GM23338 (cell line): ENCODE data around the gene MAPK1. TPM values are rescaled to one million over a fixed set of nuclear protein-coding genes. Genes with fewer than 3 reads are reported as not detected.

ENCODE experiments used
- ATAC-seq: fragments of 200-7000 bp; cut with Tn5 transposase; 3 replicates; pipeline ENCODE4 v1.9.1; 2020
- DNase-seq: peaks from one replicate; pipeline ENCODE4 v3.0.0-alpha.2; 2015; ENCODE audit warnings: low spot score
- H2AFZ ChIP-seq: fragments of 200-600 bp; sonication (generic); 2 replicates; pipeline ENCODE4 v1.8.0; 2016; ENCODE audit warnings: antibody characterized with exemption, mild to moderate bottlenecking, moderate library complexity
- H3F3A ChIP-seq: fragments of 200-600 bp; sonication (generic); replicated peaks from 2 replicates; pipeline ENCODE4 v1.8.0; 2017; ENCODE audit warnings: antibody characterized with exemption, mixed run types, low read depth
- H3K27ac ChIP-seq: fragments of 200-600 bp; sonication (generic); 2 replicates; pipeline ENCODE4 v1.6.1; 2016; ENCODE audit warnings: low read depth
- H3K27me3 ChIP-seq: fragments of 200-600 bp; sonication (generic); 2 replicates; pipeline ENCODE4 v1.8.0; 2016; ENCODE audit warnings: mild to moderate bottlenecking, mixed run types, moderate library complexity; ENCODE audit not compliant: insufficient read depth
- H3K36me3 ChIP-seq: fragments of 200-600 bp; sonication (generic); 2 replicates; pipeline ENCODE4 v1.8.0; 2016; ENCODE audit warnings: mild to moderate bottlenecking; ENCODE audit not compliant: insufficient read depth
- H3K4me1 ChIP-seq: fragments of 200-600 bp; sonication (generic); 2 replicates; pipeline ENCODE4 v1.8.0; 2016; ENCODE audit warnings: mild to moderate bottlenecking, moderate library complexity; ENCODE audit not compliant: insufficient read depth
- H3K4me2 ChIP-seq: fragments of 200-600 bp; sonication (generic); 2 replicates; pipeline ENCODE4 v1.7.1; 2017; ENCODE audit warnings: mixed run types
- H3K4me3 ChIP-seq: fragments of 200-600 bp; sonication (generic); 2 replicates; pipeline ENCODE4 v1.6.1; 2016; ENCODE audit warnings: mixed run types
- H3K79me2 ChIP-seq: fragments of 200-600 bp; sonication (generic); replicated peaks from 2 replicates; pipeline ENCODE4 v1.8.0; 2017; ENCODE audit warnings: mild to moderate bottlenecking; ENCODE audit not compliant: insufficient read depth
- H3K9me2 ChIP-seq: fragments of 200-600 bp; sonication (generic); 2 replicates; pipeline ENCODE4 v1.8.0; 2017; ENCODE audit not compliant: insufficient read depth
- H4K20me1 ChIP-seq: fragments of 200-600 bp; sonication (generic); replicated peaks from 2 replicates; pipeline ENCODE4 v1.8.0; 2017; ENCODE audit warnings: mild to moderate bottlenecking; ENCODE audit not compliant: insufficient read depth
- H3K27ac Mint-ChIP-seq: 2 replicates; pipeline ENCODE4 v1.8.0; 2020; ENCODE audit warnings: inconsistent platforms, mild to moderate bottlenecking, moderate library complexity, mixed read lengths
- H3K27me3 Mint-ChIP-seq: 3 replicates; pipeline ENCODE4 v1.8.0; 2022; ENCODE audit warnings: low read depth, mild to moderate bottlenecking, moderate library complexity, mixed read lengths, inconsistent platforms; ENCODE audit not compliant: insufficient read depth, poor library complexity
- H3K36me3 Mint-ChIP-seq: 3 replicates; pipeline ENCODE4 v1.8.0; 2021; ENCODE audit warnings: low read depth, mild to moderate bottlenecking, inconsistent platforms, moderate library complexity, mixed read lengths
- H3K4me1 Mint-ChIP-seq: 3 replicates; pipeline ENCODE4 v1.8.0; 2020; ENCODE audit warnings: mild to moderate bottlenecking, inconsistent platforms, mixed read lengths
- H3K4me3 Mint-ChIP-seq: 3 replicates; pipeline ENCODE4 v1.8.0; 2021; ENCODE audit warnings: moderate library complexity, mild to moderate bottlenecking, inconsistent platforms, mixed read lengths
- H3K9me3 Mint-ChIP-seq: 3 replicates; pipeline ENCODE4 v1.8.0; 2020; ENCODE audit warnings: moderate library complexity, mild to moderate bottlenecking, inconsistent platforms, mixed read lengths
- NANOG ChIP-seq: IDR thresholded peaks from 2 replicates; pipeline ENCODE4 v1.6.1; 2016; ENCODE audit warnings: antibody characterized with exemption, borderline replicate concordance
- POLR2AphosphoS5 ChIP-seq: IDR thresholded peaks from 2 replicates; pipeline ENCODE4 v1.6.1; 2016; ENCODE audit warnings: antibody characterized with exemption, low read depth
- polyA plus RNA-seq: library from polyadenylated mRNA; unstranded; fragments of >200 nt; fragmentation: Nextera tagmentation; extraction: Ambion mirVana; gene quantifications from 2 replicates; pipeline ENCODE4 v1.2.1, GENCODE V29; 2016
- total RNA-seq: library from RNA; depleted of rRNA; stranded (reverse); fragments of >200 nt; shearing (Covaris generic); gene quantifications from 2 replicates; pipeline ENCODE4 v1.2.3, GENCODE V29; 2014
- TF ChIP-seq, protein P1 (sequence below): IDR thresholded peaks from one replicate; pipeline ENCODE4 v1.6.1; 2018; ENCODE audit warnings: antibody characterized with exemption; ENCODE audit not compliant: unreplicated experiment
- TF ChIP-seq, protein P2 (sequence below): IDR thresholded peaks from 2 replicates; pipeline ENCODE4 v1.6.1; 2016; ENCODE audit warnings: antibody characterized with exemption
- TF ChIP-seq, protein P3 (sequence below), 2 experiments: fragments of 200-600 bp in 1 of 2; sonication (generic) in 1 of 2; conservative IDR thresholded peaks; 2 replicates each; pipeline versions ENCODE4 v1.5.1 to v1.6.1; 2016 to 2017; ENCODE audit warnings: antibody characterized with exemption in 2 of 2, low read depth in 2 of 2, mild to moderate bottlenecking in 2 of 2, moderate library complexity in 1 of 2

MAPK1 gene
- total and polyA plus RNA-seq, 2 experiments from 2014 or later = 17.4 to 77.5 TPM

DNA sequence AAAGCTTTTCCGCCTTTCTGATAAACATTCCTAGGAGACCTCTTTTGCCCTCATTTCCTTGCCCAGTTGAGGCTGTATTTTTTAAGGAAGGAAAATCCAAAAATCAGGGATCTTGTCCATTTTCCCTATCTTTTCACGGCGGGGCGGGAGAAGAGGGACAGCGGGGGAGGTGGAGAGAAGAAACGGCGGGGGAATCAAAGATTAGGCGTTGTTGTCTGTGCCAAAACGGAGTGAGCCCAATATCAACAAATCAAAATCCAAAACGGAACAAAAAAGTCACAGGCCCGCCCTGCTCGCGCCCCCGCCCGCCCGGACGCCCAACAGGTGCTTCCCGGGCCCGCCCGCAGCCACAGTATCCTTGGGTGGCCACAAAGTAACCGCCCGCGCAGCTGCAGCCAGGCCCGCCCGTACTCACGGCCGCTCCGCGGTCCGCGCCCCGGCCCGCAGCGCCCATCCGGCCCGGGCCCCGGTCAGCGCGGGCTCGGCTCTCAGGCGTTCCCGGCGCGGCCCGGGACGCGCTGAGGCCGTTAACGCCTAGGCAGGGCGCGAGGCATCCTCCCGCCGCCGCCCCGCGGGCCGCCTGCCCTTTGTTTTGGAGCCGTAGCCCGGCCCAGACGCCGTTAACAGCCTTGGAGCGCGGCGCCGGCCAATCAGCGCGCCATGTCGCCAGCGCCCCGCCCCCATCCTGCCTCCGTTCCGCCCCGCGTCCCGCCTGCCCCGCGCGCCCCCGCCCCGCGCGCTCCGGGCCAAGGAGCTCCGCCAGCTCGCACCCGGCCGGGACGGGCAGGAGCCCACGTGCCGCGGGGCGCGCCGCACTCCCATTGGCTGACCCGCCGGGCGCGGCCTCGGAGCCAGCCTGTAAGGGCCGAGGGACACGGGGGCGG lies 132.0 kb downstream of the MAPK1 start, which contains the start of gene YPEL1:
Gene YPEL1, minus strand, starts transcription at position 595 of the 884 bp plus-strand sequence. CDS start 25,050 bp downstream, outside the sequence.
- no peaks in the 10 kb centered on the region for H3K9me3 Mint-ChIP-seq
- H3K4me1 Mint-ChIP-seq = peaks cover 16% of the 10 kb centered on the region
- peak; percentile 93 for ATAC-seq
- Histone ChIP-seq H3K4me3 (peak within 1 kb of the TSS; percentile 97), H3K27me3 (peaks cover 30% of the 10 kb centered on the region), H3F3A (peaks cover 3% of the 10 kb centered on the region), H4K20me1 (no peaks in the 10 kb centered on the region), H3K79me2 (no peaks in the 10 kb centered on the region), H3K36me3 (no peaks in the 10 kb centered on the region), H3K4me2 (peak within 1 kb of the TSS; percentile 100), H3K4me1 (peaks cover 14% of the 10 kb centered on the region), H3K9me2 (no peaks in the 10 kb centered on the region), H3K27ac (peak within 1 kb of the TSS; percentile 75; the same call in 1 of the 2 replicates), H2AFZ (peak within 1 kb of the TSS; percentile 99)
- TF ChIP-seq POLR2AphosphoS5 = peak; percentile 52; the same call in 1 of the 2 replicates
- TF ChIP-seq, protein P1, sequence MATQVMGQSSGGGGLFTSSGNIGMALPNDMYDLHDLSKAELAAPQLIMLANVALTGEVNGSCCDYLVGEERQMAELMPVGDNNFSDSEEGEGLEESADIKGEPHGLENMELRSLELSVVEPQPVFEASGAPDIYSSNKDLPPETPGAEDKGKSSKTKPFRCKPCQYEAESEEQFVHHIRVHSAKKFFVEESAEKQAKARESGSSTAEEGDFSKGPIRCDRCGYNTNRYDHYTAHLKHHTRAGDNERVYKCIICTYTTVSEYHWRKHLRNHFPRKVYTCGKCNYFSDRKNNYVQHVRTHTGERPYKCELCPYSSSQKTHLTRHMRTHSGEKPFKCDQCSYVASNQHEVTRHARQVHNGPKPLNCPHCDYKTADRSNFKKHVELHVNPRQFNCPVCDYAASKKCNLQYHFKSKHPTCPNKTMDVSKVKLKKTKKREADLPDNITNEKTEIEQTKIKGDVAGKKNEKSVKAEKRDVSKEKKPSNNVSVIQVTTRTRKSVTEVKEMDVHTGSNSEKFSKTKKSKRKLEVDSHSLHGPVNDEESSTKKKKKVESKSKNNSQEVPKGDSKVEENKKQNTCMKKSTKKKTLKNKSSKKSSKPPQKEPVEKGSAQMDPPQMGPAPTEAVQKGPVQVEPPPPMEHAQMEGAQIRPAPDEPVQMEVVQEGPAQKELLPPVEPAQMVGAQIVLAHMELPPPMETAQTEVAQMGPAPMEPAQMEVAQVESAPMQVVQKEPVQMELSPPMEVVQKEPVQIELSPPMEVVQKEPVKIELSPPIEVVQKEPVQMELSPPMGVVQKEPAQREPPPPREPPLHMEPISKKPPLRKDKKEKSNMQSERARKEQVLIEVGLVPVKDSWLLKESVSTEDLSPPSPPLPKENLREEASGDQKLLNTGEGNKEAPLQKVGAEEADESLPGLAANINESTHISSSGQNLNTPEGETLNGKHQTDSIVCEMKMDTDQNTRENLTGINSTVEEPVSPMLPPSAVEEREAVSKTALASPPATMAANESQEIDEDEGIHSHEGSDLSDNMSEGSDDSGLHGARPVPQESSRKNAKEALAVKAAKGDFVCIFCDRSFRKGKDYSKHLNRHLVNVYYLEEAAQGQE = no peak
- no peaks in the 10 kb centered on the region; the same call in 2 of the 3 replicates for H3K36me3 Mint-ChIP-seq
- peak; percentile 97 for DNase-seq
- peak within 1 kb of the TSS; percentile 92 for H3K27ac Mint-ChIP-seq
- peak within 1 kb of the TSS; percentile 91 for H3K4me3 Mint-ChIP-seq
- H3K27me3 Mint-ChIP-seq = peaks cover 24% of the 10 kb centered on the region

DNA sequence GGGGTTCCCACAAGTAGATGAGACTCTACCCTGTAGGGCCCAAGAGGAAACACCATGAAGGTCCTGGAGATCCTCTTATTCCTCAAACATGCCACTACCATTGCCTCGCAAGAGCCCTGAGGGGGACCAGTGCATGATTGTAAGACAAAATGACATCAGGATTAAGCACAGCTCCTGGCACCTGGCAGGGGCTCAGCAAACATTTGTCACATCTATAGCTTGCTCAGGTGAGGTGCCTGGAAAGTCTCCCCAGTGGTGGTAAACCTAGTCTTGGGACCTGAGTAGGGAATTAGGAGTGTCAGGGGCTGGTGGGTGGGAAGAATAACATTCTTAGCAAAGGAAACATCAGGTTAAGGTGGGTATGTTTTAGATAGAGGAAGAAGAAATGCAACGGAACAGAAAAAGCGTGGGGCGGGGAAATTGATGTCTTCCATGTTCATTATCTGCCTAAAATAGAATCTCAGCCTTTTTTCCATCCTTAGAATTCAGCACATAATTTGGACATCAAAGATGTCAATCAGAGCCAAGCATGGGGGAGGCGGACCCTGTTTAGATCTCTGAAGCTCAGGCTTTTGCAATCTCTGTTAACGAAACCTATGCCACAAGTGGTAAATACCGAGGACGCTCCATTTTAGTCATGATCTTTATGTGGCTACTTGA lies 132.8 kb downstream of the MAPK1 start:
- peak overlapping the region; percentile 92; the same call in 1 of the 2 replicates for H3K27ac Mint-ChIP-seq
- no peaks in the 10 kb centered on the region for H3K9me2 ChIP-seq
- H3F3A ChIP-seq = peaks cover 3% of the 10 kb centered on the region
- H3K4me1 ChIP-seq = peaks cover 14% of the 10 kb centered on the region
- H3K4me3 Mint-ChIP-seq = peak overlapping the region; percentile 91
- H3K27me3 ChIP-seq = peaks cover 30% of the 10 kb centered on the region
- TF ChIP-seq, protein P2, sequence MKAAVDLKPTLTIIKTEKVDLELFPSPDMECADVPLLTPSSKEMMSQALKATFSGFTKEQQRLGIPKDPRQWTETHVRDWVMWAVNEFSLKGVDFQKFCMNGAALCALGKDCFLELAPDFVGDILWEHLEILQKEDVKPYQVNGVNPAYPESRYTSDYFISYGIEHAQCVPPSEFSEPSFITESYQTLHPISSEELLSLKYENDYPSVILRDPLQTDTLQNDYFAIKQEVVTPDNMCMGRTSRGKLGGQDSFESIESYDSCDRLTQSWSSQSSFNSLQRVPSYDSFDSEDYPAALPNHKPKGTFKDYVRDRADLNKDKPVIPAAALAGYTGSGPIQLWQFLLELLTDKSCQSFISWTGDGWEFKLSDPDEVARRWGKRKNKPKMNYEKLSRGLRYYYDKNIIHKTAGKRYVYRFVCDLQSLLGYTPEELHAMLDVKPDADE = no peak
- no peak for TF ChIP-seq NANOG
- TF ChIP-seq, protein P3, sequence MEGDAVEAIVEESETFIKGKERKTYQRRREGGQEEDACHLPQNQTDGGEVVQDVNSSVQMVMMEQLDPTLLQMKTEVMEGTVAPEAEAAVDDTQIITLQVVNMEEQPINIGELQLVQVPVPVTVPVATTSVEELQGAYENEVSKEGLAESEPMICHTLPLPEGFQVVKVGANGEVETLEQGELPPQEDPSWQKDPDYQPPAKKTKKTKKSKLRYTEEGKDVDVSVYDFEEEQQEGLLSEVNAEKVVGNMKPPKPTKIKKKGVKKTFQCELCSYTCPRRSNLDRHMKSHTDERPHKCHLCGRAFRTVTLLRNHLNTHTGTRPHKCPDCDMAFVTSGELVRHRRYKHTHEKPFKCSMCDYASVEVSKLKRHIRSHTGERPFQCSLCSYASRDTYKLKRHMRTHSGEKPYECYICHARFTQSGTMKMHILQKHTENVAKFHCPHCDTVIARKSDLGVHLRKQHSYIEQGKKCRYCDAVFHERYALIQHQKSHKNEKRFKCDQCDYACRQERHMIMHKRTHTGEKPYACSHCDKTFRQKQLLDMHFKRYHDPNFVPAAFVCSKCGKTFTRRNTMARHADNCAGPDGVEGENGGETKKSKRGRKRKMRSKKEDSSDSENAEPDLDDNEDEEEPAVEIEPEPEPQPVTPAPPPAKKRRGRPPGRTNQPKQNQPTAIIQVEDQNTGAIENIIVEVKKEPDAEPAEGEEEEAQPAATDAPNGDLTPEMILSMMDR (conservative IDR thresholded peaks at IDR 0.05; ENCODE audit: low read depth in 2 of 2) = no peak
- peak overlapping the region; percentile 100 for H3K4me2 ChIP-seq
- peaks cover 24% of the 10 kb centered on the region for H3K27me3 Mint-ChIP-seq
- peaks cover 15% of the 10 kb centered on the region for H3K4me1 Mint-ChIP-seq
- H3K36me3 Mint-ChIP-seq = no peaks in the 10 kb centered on the region
- no peaks in the 10 kb centered on the region for H3K79me2 ChIP-seq
- no peaks in the 10 kb centered on the region for H3K9me3 Mint-ChIP-seq
- H2AFZ ChIP-seq = peak overlapping the region; percentile 99
- peak overlapping the region; percentile 75; the same call in 1 of the 2 replicates for H3K27ac ChIP-seq
- ATAC-seq = no peak
- peak overlapping the region; percentile 97 for H3K4me3 ChIP-seq
- H3K36me3 ChIP-seq = no peaks in the 10 kb centered on the region
- no peaks in the 10 kb centered on the region for H4K20me1 ChIP-seq
- DNase-seq = no peak
